Stromal cell of bone marrow (primary cell): Measurements from ENCODE around the gene ZNF140.

Experiments used
- DNase-seq: peaks from one replicate; pipeline ENCODE4 v3.0.0-alpha.2; 2012; ENCODE audit warnings: low read depth

Gene ZNF140

GRCh38 chr12:133130038-133130807 is 49.5 kb downstream of the ZNF140 start, which contains the start of the genes ZNF10 and ZNF891:
TSS of gene ZNF10 (plus strand) at chr12:133130627. CDS start at chr12:133144493, 13,866 bp downstream.
TSS of gene ZNF891 (minus strand) at chr12:133130274. CDS start at chr12:133121918, 8,356 bp downstream.
- peak; percentile 89 for DNase-seq

- DNase-seq = no peak
These were observed 50.0 kb downstream of the ZNF140 start for GRCh38 chr12:133130808-133131128.

GRCh38 chr12:133135747-133136146 is 55.0 kb downstream of the ZNF140 start:
- no peak for DNase-seq

- no peak for DNase-seq
These were observed 65.3 kb downstream of the ZNF140 start for GRCh38 chr12:133145981-133146380.

- no peak for DNase-seq
These were observed 75.5 kb downstream of the ZNF140 start for GRCh38 chr12:133156125-133156690.
